Calu3 (cell line): ENCODE data around the gene CBY3. TPM values are rescaled to one million over a fixed set of nuclear protein-coding genes. Genes with fewer than 3 reads are reported as not detected.

Experiments
- BruUV-seq: library from RNA; stranded (reverse); fragments of 400-500 nt; replicated peaks from 2 replicates; lab custom pipeline; 2021; lab: Mats Ljungman, UMichigan
- CTCF ChIA-PET: fragments of 300-600 bp; sonication (Branson Sonifier 250); formaldehyde crosslinking; loops from one replicate; lab custom pipeline; 2022; ENCODE audit warnings: antibody characterized with exemption; lab: Charles Lee
- DNase-seq: peaks from one replicate; pipeline ENCODE4 v3.0.0; 2022
- H3K27ac Mint-ChIP-seq: one replicate; pipeline ENCODE4 v1.8.0; 2022; ENCODE audit warnings: mixed read lengths; ENCODE audit not compliant: unreplicated experiment
- H3K27me3 Mint-ChIP-seq: one replicate; pipeline ENCODE4 v1.8.0; 2022; ENCODE audit warnings: mixed read lengths; ENCODE audit not compliant: unreplicated experiment
- H3K36me3 Mint-ChIP-seq: one replicate; pipeline ENCODE4 v1.8.0; 2022; ENCODE audit warnings: mild to moderate bottlenecking, moderate library complexity, mixed read lengths; ENCODE audit not compliant: insufficient read depth, unreplicated experiment
- H3K4me1 Mint-ChIP-seq: one replicate; pipeline ENCODE4 v1.8.0; 2022; ENCODE audit warnings: mild to moderate bottlenecking, low read depth, mixed read lengths; ENCODE audit not compliant: unreplicated experiment
- H3K4me3 Mint-ChIP-seq: one replicate; pipeline ENCODE4 v1.8.0; 2022; ENCODE audit warnings: mild to moderate bottlenecking, low read depth, moderate library complexity, mixed read lengths; ENCODE audit not compliant: unreplicated experiment
- H3K9me3 Mint-ChIP-seq: one replicate; pipeline ENCODE4 v1.8.0; 2022; ENCODE audit warnings: low read depth, mixed read lengths; ENCODE audit not compliant: unreplicated experiment
- intact Hi-C: fragments of 100-400 bp; cut with micrococcal nuclease; formaldehyde crosslinking; loops from one replicate; pipeline ENCODE4 v1.10.0; 2022; ENCODE audit not compliant: unreplicated experiment
- total RNA-seq: library from RNA; stranded (reverse); gene quantifications from 2 replicates; pipeline ENCODE4 v1.2.3, GENCODE V29; 2022
- TF ChIP-seq, protein P1 (sequence below): fragments of 200-600 bp; IDR thresholded peaks from one replicate; pipeline ENCODE4 v1.8.0; 2022; ENCODE audit warnings: antibody characterized with exemption; ENCODE audit not compliant: unreplicated experiment

The CBY3 gene
- total RNA-seq, 1 experiment from 2014 or later = not detected

DNA sequence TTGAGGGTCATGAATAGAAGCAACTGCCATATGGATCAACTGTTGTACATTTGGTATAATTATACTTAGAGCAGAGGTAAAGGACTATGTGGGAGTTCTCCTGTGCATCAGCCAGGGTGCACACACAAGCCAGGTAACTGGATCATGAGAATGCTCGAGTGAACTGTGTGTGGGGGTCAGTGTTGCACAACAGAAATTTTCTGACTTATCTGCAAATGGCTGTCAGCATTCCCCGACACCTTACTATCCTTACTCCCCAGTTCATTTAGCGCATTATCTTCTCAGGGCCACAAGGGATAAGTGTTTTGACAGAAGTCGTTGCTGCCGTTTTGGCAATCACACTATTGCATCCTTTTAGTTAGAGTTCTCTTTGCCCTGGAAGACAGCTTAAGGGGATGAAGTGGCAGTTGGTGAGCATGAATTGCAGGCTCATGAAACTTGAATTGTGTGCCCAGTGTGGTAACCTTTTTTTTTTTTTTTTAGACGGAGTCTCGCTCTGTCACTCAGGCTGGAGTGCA, 19.6 kb upstream of the CBY3 start:
- CTCF ChIA-PET = interaction anchor here (0.7 to 0.9 kb wide), 2 partner anchors 20 to 22 kb away, joined by 3 to 7 read pairs; partner anchors contain the start of gene CBY3
- Mint-ChIP-seq H3K27me3 (no peaks in the 10 kb centered on the region), H3K27ac (peak overlapping the region; percentile 99), H3K4me1 (peaks cover 49% of the 10 kb centered on the region), H3K4me3 (peak overlapping the region; percentile 98), H3K9me3 (no peaks in the 10 kb centered on the region), H3K36me3 (peaks cover 83% of the 10 kb centered on the region)
- no TSS peak for BruUV-seq
- peak; percentile 24 for DNase-seq
- TF ChIP-seq, protein P1, sequence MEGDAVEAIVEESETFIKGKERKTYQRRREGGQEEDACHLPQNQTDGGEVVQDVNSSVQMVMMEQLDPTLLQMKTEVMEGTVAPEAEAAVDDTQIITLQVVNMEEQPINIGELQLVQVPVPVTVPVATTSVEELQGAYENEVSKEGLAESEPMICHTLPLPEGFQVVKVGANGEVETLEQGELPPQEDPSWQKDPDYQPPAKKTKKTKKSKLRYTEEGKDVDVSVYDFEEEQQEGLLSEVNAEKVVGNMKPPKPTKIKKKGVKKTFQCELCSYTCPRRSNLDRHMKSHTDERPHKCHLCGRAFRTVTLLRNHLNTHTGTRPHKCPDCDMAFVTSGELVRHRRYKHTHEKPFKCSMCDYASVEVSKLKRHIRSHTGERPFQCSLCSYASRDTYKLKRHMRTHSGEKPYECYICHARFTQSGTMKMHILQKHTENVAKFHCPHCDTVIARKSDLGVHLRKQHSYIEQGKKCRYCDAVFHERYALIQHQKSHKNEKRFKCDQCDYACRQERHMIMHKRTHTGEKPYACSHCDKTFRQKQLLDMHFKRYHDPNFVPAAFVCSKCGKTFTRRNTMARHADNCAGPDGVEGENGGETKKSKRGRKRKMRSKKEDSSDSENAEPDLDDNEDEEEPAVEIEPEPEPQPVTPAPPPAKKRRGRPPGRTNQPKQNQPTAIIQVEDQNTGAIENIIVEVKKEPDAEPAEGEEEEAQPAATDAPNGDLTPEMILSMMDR = no peak
- intact Hi-C loops = no loop called here

DNA sequence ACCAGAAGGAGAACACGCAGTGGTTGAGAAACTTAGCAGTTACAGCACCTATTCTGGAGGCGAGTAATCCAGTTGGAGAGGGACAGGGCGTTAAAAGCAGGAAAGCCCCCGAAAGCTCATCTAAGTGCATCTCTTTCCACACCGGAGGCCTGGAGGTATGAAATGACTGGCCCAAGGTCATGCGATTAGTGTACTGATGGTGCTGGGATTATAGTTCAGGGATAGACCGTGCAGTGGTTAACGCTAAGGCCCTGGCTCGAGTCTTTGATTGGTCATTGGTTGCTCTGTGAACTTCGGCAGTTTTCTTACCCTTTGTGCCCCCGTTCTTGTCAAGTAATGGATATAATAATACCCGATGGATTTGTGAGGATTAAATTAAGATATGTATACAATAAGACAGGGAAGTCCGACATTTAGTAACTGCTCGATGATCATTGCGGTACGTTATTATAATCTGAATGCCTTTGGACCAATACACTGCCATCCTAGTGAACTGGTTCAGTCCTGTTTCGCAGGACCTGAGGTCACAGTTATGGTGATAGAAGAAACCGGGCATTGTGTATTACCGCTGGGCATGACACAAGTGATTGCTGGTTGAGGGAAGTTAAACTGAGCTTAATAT, 18.9 kb upstream of the CBY3 start:
- TF ChIP-seq, protein P1 = no peak
- BruUV-seq = no TSS peak
- CTCF ChIA-PET = no interaction called here

DNA sequence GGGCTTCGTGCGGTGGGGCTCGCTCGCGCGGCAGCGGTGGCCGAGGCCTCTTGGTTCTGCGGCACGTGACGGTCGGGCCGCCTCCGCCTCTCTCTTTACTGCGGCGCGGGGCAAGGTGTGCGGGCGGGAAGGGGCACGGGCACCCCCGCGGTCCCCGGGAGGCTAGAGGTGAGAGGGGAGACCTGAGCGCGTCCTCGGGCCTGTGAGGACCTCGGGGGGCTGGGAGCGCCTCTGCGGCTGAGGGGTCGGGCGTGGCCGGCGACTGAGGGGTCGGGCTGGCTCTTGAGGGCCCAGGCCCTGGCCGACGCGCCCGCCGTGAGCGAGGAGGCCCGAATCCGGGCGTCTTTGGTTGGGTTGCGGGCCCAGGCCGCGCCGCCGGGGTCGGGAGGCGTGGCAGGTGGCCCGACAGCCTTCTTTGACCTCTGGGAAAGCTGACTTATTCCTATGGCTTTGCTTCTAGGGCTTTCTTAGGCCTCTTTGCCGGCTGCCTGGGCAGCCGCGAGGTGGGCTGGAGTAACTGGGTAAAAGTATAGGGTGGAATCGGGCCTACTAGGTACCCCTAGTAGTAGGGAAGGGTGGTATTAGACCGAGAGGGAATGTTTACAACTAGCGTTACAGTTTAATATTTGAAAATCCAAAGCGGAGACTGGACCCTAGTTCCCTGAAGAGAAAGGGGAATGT, 18.2 kb upstream of the CBY3 start, which contains the start of gene CANX:
CANX (plus strand) TSS at position 33 of the 681 bp plus-strand sequence. CDS start 6,715 bp downstream, outside the sequence.
- H3K27me3 Mint-ChIP-seq = no peaks in the 10 kb centered on the region
- peak within 1 kb of the TSS; percentile 99 for H3K27ac Mint-ChIP-seq
- TF ChIP-seq, protein P1 = no peak
- CTCF ChIA-PET = no interaction called here
- no peaks in the 10 kb centered on the region for H3K9me3 Mint-ChIP-seq
- peak within 1 kb of the TSS; percentile 98 for H3K4me3 Mint-ChIP-seq
- no peak for DNase-seq
- no TSS peak for BruUV-seq
- intact Hi-C loops = loop anchor here (2.0 to 10.0 kb wide), 3 partner anchors 33 to 144 kb away; partner anchors contain the start of genes HNRNPH1, MAML1 and RUFY1
- peaks cover 41% of the 10 kb centered on the region for H3K4me1 Mint-ChIP-seq
- peaks cover 69% of the 10 kb centered on the region for H3K36me3 Mint-ChIP-seq

More for the DNA sequence above, 18.9 kb upstream of the CBY3 start:
- DNase-seq = peak; percentile 25
- H3K27ac Mint-ChIP-seq = peak overlapping the region; percentile 99
- peaks cover 43% of the 10 kb centered on the region for H3K4me1 Mint-ChIP-seq
- H3K36me3 Mint-ChIP-seq = peaks cover 75% of the 10 kb centered on the region
- intact Hi-C loops = loop anchor here (2.0 to 10.0 kb wide), 3 partner anchors 33 to 145 kb away; partner anchors contain the start of genes HNRNPH1, MAML1 and RUFY1
- H3K27me3 Mint-ChIP-seq = no peaks in the 10 kb centered on the region
- H3K4me3 Mint-ChIP-seq = peak overlapping the region; percentile 98
- H3K9me3 Mint-ChIP-seq = no peaks in the 10 kb centered on the region
